Duodenal mucosa (tissue), 2 donors: ENCODE data around the gene PKIB.
"Not testable (repeated sequence)": the region's sequence is repeated elsewhere in the genome, so short reads cannot be mapped to it uniquely, and the experiment has no call there.

Source experiments
- H3K27ac ChIP-seq: one replicate; pipeline ENCODE4 v1.7.0; 2013; ENCODE audit warnings: low read depth, low read length
- H3K27me3 ChIP-seq, 2 donors: one replicate each; pipeline ENCODE4 v1.7.0; 2013; ENCODE audit warnings: low read length in 2 of 2, control low read depth in 1 of 2; ENCODE audit not compliant: insufficient read depth in 2 of 2, control insufficient read depth in 1 of 2
- H3K36me3 ChIP-seq, 2 donors: one replicate each; pipeline ENCODE4 v1.7.0; 2013; ENCODE audit warnings: low read length in 2 of 2, control low read depth in 1 of 2; ENCODE audit not compliant: insufficient read depth in 2 of 2, control insufficient read depth in 1 of 2
- H3K4me1 ChIP-seq, 2 donors: one replicate each; pipeline ENCODE4 v1.7.0; 2013; ENCODE audit warnings: low read length in 2 of 2, control low read depth in 1 of 2; ENCODE audit not compliant: insufficient read depth in 2 of 2, control insufficient read depth in 1 of 2
- H3K4me3 ChIP-seq, 2 donors: one replicate each; pipeline ENCODE4 v1.7.0; 2013; ENCODE audit warnings: low read length in 2 of 2, low read depth in 1 of 2
- H3K9ac ChIP-seq, 2 donors: one replicate each; pipeline ENCODE4 v1.7.0; 2013; ENCODE audit warnings: low read length in 2 of 2, low read depth in 1 of 2
- H3K9me3 ChIP-seq, 2 donors: one replicate each; pipeline ENCODE4 v1.7.0; 2013; ENCODE audit warnings: low read length in 2 of 2, control low read depth in 1 of 2; ENCODE audit not compliant: control insufficient read depth in 1 of 2

PKIB gene

DNA sequence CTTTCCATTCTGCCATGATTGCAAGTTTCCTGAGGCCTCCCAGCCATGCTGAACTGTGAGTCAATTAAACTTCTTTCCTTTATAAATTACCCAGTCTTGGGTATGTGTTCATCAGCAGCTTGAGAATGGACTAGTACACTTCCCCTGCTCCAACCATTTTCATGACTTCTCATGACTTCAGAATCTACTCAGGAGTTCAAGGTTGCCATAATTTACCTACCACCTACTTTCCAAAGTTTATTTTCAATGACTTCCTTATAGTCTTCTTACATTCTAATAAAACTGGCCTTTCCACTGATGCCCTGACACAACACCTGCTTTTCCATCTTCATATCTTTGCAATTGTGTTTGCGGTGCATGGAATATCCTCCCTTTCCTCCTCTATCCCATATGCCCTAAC is 31.2 kb upstream of the PKIB start:
- H3K36me3 ChIP-seq, result no peaks in the 10 kb centered on the region
- H3K9me3 ChIP-seq, result no peaks in the 10 kb centered on the region
- no peak overlapping the region for H3K9ac ChIP-seq
- no peak overlapping the region for H3K4me3 ChIP-seq
- no peaks in the 10 kb centered on the region for H3K27me3 ChIP-seq
- no peak overlapping the region for H3K27ac ChIP-seq
- no peaks in the 10 kb centered on the region for H3K4me1 ChIP-seq

DNA sequence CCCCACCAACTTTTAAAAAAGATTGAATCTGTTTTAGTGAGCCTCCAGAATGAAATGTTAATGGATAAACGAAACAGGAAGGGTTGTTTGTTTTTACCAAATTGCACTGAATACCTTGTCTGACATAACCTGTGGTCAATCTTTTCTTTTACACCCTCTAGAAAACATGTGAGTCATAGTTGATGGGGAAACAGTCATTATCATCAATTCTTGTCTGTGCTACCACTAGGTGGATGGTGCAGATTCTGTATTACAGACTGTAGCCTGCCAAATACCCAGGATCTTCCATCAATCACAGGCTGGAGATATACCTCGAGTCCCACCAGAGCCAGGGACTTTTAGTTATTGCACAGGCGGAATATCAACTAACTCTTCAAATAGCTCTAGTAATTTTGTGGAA is 29.5 kb upstream of the PKIB start:
- no peaks in the 10 kb centered on the region for H3K4me1 ChIP-seq
- no peak overlapping the region for H3K27ac ChIP-seq

DNA sequence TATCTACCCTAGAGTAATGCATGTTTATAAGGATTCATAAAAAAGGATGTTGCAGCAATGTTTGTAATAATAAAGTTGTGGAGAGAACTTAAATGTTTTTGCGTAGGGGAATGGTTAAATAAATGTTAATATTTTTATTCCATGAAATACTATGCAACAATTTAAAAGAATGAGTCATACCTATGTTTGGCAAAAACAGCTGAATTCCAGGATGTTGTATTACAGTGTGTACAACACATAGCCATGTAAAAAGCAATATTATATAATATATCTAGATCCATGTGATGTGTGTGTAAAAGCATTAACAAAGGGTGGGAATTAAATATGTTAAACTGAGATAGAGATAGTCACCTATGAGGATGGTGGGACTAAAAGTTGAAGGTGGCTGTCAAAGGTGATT is 21.1 kb upstream of the PKIB start:
- Histone ChIP-seq H3K4me3 (no peak overlapping the region), H3K27me3 (no peaks in the 10 kb centered on the region), H3K27ac (no peak overlapping the region), H3K9me3 (no peaks in the 10 kb centered on the region), H3K36me3 (no peaks in the 10 kb centered on the region), H3K9ac (no peak overlapping the region), H3K4me1 (no peaks in the 10 kb centered on the region)

More for the DNA sequence above, 29.5 kb upstream of the PKIB start:
- Histone ChIP-seq H3K9me3 (no peaks in the 10 kb centered on the region), H3K9ac (no peak overlapping the region), H3K27me3 (no peaks in the 10 kb centered on the region), H3K4me3 (no peak overlapping the region), H3K36me3 (no peaks in the 10 kb centered on the region)

DNA sequence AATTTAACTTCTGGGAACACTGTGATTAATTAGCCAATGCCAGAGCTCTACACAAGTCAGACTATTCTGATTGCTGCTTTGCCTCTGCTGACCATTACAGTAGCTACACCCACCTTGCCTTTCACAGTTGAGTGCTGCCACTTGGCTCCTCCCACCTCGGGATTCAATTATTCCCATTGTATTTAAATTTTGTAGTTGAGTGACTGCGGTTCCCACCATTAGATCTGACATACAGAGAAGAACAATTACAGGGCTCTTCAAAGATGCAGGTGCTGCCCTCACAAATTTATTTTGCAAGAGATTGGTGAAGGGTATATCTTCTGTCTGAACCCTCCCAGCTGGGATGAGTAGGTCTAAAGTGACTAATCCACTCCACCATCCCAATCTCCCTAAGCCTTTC is 11.9 kb upstream of the PKIB start:
- H3K9me3 ChIP-seq, H3K9ac ChIP-seq, H3K27ac ChIP-seq, H3K27me3 ChIP-seq, H3K4me1 ChIP-seq, H3K4me3 ChIP-seq, H3K36me3 ChIP-seq: not testable (repeated sequence)

DNA sequence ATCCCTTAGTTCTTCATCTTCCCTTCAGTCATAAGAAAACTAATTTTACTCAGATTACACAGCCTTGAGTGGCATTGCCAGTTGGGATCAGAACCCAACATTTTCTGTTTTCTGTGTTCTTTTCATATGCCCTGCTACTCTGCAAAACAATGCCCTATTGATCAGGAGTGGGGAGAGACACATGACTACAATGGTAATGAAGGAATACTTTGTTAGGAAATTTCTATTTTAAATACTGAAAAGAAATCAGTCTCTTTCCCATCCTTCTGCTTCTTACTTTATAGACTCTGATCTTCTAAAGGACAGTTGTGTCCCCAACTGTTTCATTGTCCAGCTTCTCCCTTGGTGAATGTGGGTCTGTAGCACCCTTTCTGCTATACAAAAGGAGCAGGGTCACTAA is 5.5 kb upstream of the PKIB start:
- H3K27me3 ChIP-seq, result no peaks in the 10 kb centered on the region
- H3K4me1 ChIP-seq, result peaks cover 0 to 3% of the 10 kb centered on the region in 2 donors
- H3K27ac ChIP-seq, result no peak overlapping the region
- no peaks in the 10 kb centered on the region for H3K9me3 ChIP-seq
- no peak overlapping the region for H3K9ac ChIP-seq
- H3K36me3 ChIP-seq, result no peaks in the 10 kb centered on the region
- no peak overlapping the region for H3K4me3 ChIP-seq

DNA sequence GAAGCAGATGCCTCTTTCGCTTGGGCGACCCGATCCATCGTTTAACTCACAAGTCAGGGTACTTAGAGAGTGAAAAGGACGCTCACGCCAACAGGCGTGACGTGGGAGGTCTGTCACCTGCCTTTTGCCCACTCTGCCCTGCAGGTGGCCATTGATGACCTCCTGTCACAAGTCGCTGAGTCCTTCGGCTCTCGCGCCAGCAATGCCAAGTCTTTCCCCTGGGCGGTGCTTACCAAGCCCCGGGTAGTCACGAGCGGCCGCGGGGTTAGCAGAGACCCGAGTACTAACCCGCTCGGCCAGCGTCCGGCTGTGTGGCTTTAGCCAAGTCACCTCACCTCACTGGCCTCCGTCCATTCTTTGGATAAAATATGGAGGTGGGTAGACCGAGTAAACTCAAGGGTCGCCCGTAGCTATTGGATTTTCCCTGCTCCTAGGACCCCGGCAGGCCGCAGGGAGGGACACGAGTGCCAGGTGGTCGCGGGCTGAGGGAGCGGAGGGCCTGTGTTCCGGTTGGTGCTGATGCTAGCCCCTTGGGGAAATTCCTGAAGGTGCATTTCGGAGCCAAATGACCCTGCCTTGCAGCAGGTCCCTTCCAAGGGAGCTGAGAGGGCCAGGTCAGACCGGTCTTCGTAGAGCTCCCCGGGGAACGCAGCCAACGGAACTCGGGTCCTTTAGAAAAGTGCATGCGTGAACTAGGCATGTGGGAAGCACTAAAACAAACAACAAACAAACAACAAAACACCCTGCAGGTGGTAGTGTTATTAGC is 668 bp downstream of the PKIB start:
- peaks cover 10 to 15% of the 10 kb centered on the region in 2 donors for H3K4me1 ChIP-seq

DNA sequence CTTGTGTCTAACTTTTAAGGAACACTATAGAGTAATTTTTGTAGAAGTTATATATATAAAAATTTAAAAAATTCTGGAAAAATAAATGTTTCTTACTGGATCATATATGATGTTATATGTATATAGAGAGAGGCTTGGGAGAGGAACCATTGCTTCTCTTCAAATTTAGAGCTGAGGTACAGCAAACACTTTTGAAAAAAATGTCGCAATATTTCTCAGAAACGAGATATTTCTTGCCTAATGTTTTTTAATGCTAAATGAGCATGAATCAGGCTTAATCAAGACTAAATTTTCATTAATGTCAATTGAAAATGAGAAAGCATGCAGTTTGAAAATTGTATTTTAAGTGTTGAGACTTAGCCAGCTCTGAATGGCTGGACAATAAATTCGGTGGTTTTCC is 2.6 kb downstream of the PKIB start:
- no peak overlapping the region for H3K9ac ChIP-seq
- no peak overlapping the region for H3K4me3 ChIP-seq
- H3K27me3 ChIP-seq, result peaks cover 0 to 17% of the 10 kb centered on the region in 2 donors
- H3K9me3 ChIP-seq, result no peaks in the 10 kb centered on the region
- no peak overlapping the region for H3K27ac ChIP-seq
- no peaks in the 10 kb centered on the region for H3K36me3 ChIP-seq
- peaks cover 10 to 15% of the 10 kb centered on the region in 2 donors for H3K4me1 ChIP-seq

More for the DNA sequence above, 668 bp downstream of the PKIB start:
- peak overlapping the region; percentile 74 to 83 for H3K4me3 ChIP-seq
- H3K9ac ChIP-seq, result peak overlapping the region; percentile 58 to 78
- no peaks in the 10 kb centered on the region for H3K9me3 ChIP-seq
- H3K27me3 ChIP-seq, result peaks cover 0 to 17% of the 10 kb centered on the region in 2 donors
- no peak overlapping the region for H3K27ac ChIP-seq
- H3K36me3 ChIP-seq, result no peaks in the 10 kb centered on the region

DNA sequence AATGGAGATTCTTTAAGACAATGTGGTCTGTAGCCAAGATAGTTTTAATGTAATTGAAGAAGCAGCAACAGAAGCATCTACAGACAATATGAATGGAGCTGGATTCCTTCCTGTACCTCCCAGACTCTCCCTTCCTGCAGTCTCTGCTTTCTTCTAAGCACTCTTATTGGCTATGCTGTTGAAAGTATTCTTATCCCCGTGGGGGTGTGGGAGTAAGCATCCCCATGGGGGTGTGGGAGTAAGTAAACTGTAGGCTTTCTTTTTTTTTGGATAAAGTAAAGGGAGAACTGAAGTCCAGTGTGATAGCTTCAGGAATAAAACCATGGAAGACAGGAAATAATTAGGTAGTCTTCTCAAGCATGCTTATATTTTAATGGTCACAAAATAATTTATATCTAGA is 4.1 kb downstream of the PKIB start:
- no peak overlapping the region for H3K9ac ChIP-seq
- H3K36me3 ChIP-seq, result no peaks in the 10 kb centered on the region
- H3K27ac ChIP-seq, result no peak overlapping the region
- H3K9me3 ChIP-seq, result no peaks in the 10 kb centered on the region
- no peak overlapping the region for H3K4me3 ChIP-seq
- H3K4me1 ChIP-seq, result peaks cover 10 to 15% of the 10 kb centered on the region in 2 donors
- peaks cover 0 to 17% of the 10 kb centered on the region in 2 donors for H3K27me3 ChIP-seq

DNA sequence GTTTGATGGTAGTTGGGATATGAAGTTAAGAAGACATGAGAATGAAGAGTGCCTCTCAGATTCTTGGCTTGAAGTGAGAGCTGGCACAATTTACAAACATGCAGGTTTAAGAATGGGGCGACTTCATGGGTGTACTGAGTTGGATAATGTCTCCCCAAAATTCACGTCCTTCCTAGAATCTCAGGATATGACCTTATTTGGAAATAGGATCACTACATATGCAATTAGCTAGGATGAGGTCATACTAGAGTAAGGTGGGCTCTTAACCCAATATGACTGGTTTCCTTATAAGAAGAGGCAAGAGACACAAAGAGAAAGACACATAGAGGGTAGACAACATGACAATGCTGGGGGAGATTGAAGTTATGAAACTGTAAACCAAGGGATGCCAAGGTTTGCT is 5.2 kb downstream of the PKIB start:
- Histone ChIP-seq H3K9ac (no peak overlapping the region), H3K27me3 (peaks cover 0 to 17% of the 10 kb centered on the region in 2 donors), H3K4me1 (peaks cover 9 to 10% of the 10 kb centered on the region in 2 donors), H3K4me3 (no peak overlapping the region), H3K36me3 (no peaks in the 10 kb centered on the region), H3K27ac (no peak overlapping the region), H3K9me3 (no peaks in the 10 kb centered on the region)

DNA sequence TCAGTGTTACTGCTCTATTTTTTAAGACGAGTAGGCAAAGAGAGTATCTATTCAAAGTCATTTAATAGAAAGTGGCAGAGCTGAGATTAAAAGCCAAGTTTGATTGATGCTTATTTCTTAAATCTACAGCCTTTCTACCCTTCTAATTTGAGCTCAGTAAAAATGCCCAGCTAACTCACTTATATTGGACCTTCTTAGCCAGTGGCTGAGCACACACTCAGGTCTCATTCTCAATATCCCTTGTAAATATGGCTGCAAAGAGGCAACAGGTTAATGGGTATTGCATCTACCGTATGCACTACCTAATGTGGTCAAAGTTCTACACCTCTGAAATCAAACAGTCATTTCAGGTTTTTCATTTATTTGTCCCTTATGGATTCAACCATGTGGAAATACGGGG is 6.7 kb downstream of the PKIB start:
- no peak overlapping the region for H3K9ac ChIP-seq
- no peak overlapping the region for H3K27ac ChIP-seq
- H3K36me3 ChIP-seq, result no peaks in the 10 kb centered on the region
- no peaks in the 10 kb centered on the region for H3K4me1 ChIP-seq
- peaks cover 0 to 4% of the 10 kb centered on the region in 2 donors for H3K27me3 ChIP-seq
- H3K9me3 ChIP-seq, result no peaks in the 10 kb centered on the region
- no peak overlapping the region for H3K4me3 ChIP-seq
